Stimulated activated CD4-positive, alpha-beta T cell treated with anti-CD3 and anti-CD28 coated beads, TNF-alpha, amount 100 ng/mL, for 4 hours (primary cell): ENCODE measurements around the gene ABLIM2.

ENCODE experiments used
- DNase-seq, 3 experiments: peaks; one replicate each; pipeline ENCODE4 v3.0.0-alpha.2; 2020; ENCODE audit warnings: low read depth in 3 of 3

ABLIM2 gene

DNA sequence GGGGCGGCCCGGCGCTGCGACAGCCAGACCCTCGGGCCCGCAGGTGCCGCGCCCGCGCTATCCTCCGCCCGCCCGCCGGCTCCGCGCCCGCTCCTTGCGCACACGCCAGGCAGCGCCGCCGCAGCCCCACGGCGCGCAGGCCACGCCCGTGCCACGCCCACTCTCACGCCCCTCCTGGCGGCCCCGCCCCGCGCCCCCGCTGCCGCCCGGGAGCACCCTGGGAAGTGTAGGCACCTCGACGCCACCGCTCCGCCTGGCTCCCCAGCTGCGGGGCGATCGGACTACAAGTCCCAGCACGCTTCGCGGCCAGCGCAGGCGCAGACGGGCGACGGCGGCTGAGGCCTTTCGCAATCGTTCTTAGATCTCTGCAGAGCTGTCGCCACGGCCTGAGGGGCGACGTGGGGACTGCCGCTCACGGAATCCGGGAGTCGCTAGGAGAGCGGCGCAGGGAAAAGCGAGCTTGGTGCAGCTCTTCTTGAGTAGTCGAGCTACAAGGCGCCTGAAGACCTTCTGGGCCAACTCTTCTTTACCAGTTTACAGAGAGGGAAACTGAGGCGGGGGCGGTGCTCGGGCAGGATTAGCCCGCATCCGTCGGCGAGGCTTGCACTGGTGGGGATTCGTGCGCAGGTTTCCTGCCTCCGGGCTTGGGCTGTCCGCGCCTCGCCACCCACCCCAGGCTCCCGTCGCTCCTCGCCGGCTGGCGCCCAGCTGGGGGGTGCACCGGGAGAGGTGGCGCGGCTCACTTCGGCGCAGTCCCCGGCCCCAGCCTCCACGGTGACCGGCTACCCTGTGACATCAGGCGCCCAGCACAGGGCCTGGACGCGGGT is at the start of gene ABLIM2:
Gene ABLIM2 (minus strand): TSS at position 104 of the 827 bp plus-strand sequence. CDS start 124 bp downstream, outside the sequence.
- peak; percentile 97 to 99 (median 98) for DNase-seq

DNA sequence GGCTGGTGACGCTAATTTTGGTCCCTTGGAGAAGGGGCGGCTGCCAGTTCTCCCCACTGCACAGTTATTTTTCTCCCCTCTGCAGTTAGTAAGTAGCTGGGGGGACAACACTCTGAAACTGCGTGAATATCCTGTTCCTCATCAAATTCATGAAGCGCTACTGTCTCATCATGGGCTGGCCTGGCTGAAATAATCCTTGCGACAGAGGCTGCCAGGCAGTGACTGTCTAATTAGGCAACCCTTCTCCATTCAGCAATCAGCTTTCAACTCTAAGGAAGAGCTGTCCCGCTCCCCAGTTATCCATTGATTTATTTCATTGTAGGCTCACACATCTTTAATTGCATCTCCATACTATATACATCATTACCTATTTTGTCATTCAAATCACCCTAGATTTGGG is 48.7 kb upstream of the ABLIM2 start:
- no peak for DNase-seq

DNA sequence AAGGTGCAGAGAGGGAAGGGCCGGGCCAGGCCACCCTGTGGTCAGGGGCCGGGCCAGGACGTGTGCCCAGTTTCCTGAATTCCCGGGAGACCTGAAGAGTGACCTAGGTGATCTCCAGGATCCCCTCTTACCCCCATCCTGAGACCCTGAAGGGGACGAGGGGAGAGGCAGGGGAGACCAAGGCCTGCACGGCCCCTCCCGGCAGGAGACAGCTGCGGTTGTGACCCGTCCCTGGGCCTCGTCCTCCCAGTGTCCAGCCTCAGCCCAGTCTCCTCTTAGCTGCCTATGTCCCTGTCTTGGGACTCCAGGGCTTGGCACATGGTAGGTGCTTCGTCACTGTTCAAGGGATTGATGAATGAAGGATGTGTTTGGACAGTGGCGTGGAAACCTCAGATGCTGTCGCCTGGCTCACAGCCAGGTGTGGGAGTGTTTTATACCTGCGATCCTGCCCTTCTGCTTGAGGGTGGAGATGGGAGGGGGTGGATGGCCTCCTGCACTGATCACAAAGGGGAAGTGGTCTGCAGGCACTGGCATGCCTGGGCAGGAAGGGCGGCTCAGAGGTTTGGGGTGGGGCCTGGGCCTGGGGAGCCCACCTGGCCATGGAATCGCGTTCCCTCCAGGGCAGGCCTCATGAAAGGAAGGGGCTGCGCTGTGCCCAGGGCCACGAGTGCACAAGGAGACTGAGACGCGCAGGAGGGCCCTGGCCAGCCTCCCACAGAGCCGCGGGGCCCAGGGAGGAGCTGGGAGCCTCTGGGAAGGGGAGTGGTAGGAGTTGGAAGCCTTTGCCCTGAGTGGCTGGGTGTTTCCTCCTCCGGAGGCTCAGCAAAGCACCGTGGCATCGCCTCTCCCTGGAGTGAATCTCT is 47.4 kb upstream of the ABLIM2 start:
- no peak for DNase-seq

DNA sequence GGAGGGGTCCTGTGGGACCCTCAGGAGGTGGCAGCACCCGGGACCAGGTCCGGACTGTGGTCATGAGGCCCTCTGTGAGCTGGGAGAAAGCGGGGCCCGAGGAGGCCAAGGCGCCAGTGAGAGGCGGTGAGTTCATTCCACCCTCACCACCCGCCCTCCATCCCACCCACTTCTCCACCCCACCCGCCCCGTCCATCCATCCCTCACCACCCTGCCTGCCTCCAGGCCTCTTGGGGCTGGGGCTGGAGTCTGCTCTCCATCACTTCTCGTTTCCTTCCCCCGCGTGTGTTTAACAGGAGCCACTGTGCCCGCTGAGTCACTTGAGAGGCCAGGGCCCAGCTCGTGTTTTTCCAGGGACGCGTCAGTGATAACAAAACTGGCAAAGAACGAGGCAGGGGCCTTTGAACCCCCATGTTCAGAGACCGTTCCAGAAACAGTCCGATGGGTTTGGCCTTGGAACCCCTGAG is 46.7 kb upstream of the ABLIM2 start:
- no peak for DNase-seq

GRCh38 chr4:8204576-8205227 is 46.1 kb upstream of the ABLIM2 start:
- DNase-seq, result no peak

DNA sequence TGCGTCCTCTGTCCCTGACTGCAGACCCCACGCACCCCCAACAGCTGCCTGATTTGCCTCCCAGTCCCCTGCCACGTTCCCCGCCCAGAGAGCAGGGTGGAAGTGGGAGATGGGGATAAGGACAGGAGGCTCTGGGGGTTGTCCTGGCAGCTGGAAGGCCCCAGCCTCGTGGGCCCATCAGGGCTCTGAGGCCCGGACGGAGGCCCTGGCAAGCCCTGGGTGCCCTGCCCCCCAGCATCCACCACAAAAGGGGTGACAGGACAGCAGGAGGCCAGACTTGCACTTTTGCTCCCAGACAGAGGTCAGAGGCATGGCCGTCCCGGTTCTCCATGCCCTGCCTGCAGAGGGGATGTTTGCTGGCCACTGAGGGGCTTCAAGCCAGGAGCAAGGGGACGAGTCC is 45.2 kb upstream of the ABLIM2 start:
- no peak for DNase-seq

DNA sequence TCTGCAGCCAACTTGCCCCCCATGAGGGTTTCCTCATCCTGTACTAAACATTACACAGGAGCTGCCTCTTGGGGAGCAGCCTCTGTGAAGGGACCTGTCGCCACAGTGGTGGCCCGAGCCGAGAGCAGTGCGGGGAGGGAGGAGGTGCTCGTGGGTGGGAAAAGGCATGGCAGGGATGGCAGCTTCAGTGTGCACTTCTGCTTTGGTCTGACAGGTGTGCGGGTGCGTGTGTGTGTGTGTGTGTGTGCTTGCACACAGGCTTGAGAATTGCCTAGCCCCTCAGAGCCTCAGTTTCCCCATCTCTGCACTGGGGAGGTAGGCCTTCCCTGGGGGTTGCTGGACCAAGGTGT is 44.4 kb upstream of the ABLIM2 start:
- DNase-seq, result no peak

DNA sequence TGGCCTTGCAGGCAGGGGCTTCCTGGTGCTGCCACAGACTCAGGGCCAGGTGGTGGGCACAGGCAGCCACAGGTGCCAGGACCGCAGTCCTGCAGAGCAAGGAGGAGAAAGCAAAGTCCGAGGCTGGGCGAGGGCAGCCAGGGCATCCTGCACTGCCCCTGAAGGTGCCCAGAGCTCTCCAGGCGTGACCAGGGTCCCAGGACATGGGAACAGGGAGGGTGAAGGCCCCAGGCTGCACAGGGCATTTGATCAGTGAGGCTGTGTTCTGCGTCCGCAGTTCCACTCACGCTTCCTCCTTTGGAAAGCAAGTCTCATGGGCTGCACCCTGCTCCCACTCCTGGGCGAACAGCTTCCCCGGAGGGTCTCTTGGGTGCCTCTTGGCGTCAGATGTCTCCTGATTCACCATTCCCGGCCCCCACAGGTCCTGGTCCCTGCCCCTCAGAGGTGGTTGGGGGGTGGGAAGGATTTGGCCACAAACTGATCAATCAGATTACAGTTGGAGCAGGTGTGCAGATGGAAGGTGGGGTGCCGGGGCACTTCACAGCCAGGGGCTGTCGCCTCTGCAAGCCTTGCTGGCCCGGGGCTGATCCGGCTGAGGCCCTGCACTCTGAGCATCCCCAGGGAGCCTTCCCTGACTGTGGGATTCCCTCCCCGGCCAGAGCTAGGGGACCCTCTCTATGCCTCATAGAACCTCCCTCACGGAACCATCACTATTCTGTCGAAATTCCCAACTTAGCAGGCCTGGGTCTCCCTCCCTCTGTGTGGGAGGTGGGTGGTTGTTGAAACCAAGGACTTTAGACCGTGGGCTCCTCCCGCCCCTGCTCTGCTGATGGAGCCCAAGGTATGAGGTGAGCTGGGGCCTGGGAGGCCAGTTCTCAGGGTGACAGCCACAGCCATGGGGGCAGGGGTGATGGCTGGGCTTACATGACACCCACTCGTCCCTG is 43.8 kb upstream of the ABLIM2 start:
- DNase-seq, result no peak

DNA sequence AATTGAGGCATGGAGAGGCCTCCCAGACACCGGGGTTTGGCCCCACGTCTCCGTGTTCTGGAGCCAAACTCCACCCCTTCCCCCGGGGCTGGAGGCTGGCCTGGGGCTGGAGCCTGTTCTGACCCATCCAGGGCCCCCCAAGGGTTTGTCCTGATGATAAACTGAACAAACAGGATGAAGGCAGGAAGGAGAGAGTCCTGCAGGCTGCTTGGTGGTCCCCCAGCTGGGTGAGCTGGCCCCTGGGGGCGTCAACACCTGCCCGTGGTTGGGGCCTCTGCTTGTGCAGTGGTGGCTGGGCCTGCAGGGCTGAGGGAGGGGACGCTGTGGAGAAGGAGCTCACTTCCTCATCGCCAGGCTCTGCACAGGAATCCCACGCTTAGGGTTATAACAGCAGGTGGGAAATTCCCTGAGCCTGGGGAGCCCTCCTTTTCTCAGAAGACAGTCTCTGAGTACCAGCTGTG is 42.7 kb upstream of the ABLIM2 start:
- peak in 2 of 3 experiments; percentile 10 to 43 for DNase-seq

DNA sequence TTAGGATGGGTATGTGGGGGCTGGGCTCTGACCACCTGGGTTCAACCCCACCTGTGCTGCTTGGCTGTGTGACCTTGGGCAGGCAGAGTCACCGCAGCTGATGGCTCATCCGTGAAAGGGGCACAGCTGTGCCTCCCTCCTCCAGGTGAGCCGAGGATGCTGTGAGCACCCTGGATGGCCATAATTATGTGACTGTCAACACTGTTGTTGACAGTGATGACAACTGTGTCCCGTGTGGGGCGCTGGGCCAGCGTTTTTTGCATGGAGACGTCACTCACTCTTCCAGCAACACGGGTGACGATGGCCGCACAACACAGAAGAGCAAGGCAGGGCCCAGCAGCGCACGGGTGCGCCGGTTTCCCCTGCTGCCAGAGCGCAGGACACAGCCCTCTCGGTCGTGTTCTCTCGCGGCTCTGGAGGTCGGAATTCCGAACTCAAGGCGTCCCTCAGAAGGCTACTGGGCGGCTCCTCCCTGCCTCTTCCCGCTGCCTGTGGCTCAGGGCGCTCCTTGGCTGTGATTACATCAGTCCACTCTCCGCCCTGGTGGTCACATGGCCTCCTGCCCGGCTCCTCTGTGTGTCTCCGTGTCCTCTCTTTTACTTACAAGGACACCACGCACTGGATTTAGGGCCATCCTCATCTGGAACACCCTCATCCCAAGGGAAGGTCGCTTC is 41.8 kb upstream of the ABLIM2 start:
- DNase-seq, result no peak

- no peak for DNase-seq
Measured at GRCh38 chr4:8199594-8200301, 41.1 kb upstream of the ABLIM2 start.

DNA sequence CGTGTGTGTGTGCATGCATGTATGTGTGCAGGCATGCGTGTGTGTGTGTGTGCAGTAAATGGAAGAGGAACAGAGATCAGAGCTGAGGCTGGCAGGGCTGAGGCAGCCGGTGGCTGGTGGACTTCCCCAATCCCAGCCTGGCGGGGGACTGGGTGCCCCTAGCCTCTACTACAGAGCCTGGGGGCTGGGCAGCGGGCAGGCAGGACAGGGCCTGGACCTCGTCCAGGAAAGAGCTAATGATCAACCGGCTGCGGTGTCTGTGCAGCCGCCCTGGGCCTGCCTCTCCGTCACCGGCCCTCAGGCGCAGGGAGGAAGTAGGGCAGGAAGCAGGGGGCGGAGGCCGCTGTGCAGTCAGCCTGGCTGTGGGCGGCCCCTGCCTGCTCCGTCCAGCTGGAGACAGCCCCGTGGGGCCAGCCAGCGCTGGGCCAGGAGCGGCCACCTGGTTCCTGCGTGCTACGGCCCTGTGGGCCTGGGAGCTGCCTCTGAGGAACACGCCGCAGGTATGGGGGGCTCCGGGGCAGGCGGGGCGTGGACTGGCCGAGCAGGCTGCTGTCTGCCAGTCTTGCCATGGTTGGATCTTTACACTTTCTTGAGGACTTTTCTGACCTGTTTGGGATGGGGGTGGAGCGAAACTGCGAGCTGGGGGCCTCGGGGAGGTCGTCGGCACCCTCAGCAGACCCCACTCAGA is 40.4 kb upstream of the ABLIM2 start, which contains the start of gene SH3TC1:
Gene SH3TC1 (plus strand): TSS at position 385 of the 688 bp plus-strand sequence. CDS start 5,905 bp downstream, outside the sequence.
- DNase-seq, result peak in 2 of 3 experiments; percentile 21 to 24

GRCh38 chr4:8198206-8198905 is 39.7 kb upstream of the ABLIM2 start:
- no peak for DNase-seq

DNA sequence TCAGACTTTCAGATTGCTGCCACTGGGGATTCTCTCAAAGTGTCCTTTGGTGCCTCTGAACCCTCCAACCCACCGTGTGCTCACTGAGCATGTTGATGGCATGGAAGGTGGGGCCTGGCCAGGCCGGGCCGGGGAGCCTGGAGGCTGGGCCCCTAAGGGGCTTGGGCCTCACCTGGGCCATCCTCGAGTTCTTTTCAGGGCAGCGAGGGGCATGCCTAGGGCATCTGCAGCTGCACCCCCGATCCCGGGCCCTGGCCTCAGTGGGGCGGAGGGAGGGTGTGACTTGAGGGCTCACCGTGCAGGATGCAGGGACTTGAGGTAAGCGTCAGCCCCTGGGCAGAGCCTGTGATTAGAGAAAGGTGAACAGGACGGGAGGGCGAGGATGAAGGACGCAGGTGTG is 38.9 kb upstream of the ABLIM2 start:
- no peak for DNase-seq

GRCh38 chr4:8195841-8196458 is 37.3 kb upstream of the ABLIM2 start:
- DNase-seq, result no peak

DNA sequence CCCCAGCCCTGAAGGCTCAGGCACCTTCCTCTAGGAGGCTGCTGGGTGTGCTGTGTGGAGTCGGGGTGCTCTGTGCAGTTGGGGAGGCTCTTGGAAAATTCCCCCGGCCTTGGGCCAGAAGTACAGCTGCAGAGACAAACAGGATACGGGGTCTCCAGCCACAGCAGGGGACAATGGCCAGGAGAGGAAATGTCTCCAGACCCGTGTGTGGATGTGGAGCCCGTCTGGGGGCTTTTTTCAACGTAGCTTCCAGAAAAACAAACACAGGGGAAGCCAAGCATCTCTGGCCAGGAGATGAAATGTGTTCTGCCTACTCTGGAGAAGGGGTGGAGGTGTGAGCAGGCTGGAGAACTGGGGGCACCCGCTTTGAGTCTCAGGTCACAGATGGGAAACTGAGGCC is 36.8 kb upstream of the ABLIM2 start:
- DNase-seq, result no peak

DNA sequence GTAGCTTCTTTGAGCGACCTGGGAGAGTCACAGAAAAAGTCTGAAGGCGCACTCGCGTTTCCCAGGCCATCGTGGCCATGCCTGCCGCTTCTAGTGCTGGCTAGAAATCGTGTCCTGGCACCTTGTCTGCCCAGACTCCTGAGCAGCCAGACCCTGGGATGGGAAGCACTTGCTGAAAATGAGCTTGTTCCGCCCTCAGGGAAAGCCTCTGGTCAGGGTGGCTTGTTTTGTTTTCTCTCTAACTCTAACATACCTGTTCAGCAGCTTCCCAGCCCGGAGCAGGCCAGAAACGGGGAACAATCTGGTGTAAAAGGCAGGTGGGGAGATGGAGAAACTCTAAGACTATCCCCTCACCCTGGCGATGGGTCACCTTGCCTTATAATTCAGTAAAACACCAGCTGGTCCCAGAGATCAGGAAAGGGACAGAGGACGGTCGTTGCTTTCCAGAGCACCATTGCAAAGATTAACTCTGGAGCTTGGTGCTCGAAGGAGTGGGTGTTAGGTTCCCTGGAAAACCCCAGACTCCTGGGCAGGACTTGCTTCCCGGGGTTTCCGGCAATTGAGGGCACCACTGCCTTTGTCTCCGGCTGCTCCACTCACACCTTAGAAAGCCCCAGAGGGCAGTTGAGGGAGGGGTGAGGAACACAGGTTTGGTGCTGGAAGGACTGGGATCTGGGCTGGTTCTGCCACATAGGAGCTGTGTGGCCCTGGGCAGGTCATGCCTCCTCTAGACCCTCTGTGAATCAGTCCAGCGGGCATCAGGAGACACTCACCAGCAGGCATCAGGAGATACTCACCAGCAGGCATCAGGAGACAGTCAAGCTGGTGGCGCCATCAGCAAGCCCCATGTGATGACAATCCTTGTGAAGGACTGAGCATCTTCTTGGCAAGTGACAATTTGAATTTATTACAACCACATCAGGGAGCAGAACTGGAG is 36.0 kb upstream of the ABLIM2 start:
- no peak for DNase-seq
